SK-N-SH (cell line): Measurements from ENCODE around the gene TFAP2B. TPM values are rescaled to one million over a fixed set of nuclear protein-coding genes. Genes with fewer than 3 reads are reported as not detected.

Experiments used
- CTCF ChIA-PET: fragments of 300-600, 350-600 bp; formaldehyde crosslinking; extraction: SDS; loops from one replicate; lab custom pipeline; 2021; lab: Yijun Ruan, JAX
- POLR2A ChIA-PET: fragments of 350-600 bp; sonication (Branson Sonifier 250); formaldehyde crosslinking; extraction: SDS; loops from one replicate; lab custom pipeline; 2020; ENCODE audit warnings: antibody characterized with exemption, inconsistent platforms; lab: Yijun Ruan, JAX
- DNase-seq: peaks from one replicate; pipeline ENCODE4 v3.0.0; 2012
- H2AFZ ChIP-seq: fragments of 200-600 bp; sonication (generic); 2 replicates; pipeline ENCODE4 v1.8.1; 2016; ENCODE audit warnings: antibody characterized with exemption, mild to moderate bottlenecking, low read depth
- H3F3A ChIP-seq: fragments of 200-600 bp; sonication (generic); replicated peaks from 2 replicates; pipeline ENCODE3; 2016; ENCODE audit warnings: antibody characterized with exemption, mild to moderate bottlenecking; ENCODE audit not compliant: insufficient read depth
- H3K27ac ChIP-seq, 2 experiments: fragments of 200-500 bp in 1 of 2; fragments of 200-600 bp in 1 of 2; sonication (Bioruptor generic) in 1 of 2; sonication (generic), shearing (Covaris generic) in 1 of 2; 2 replicates each; pipeline versions ENCODE4 v1.5.1 to v1.6.1; 2014 to 2016; ENCODE audit warnings: low read depth in 2 of 2, inconsistent platforms in 1 of 2, low read length in 1 of 2, mild to moderate bottlenecking in 1 of 2, mixed read lengths in 1 of 2
- H3K27me3 ChIP-seq: fragments of 200-600 bp; sonication (generic), shearing (Covaris generic); 2 replicates; pipeline ENCODE4 v1.6.1; 2016; ENCODE audit warnings: mixed run types; ENCODE audit not compliant: insufficient read depth
- H3K36me3 ChIP-seq, 2 experiments: fragments of 200-500 bp in 1 of 2; fragments of 200-600 bp in 1 of 2; sonication (Bioruptor generic) in 1 of 2; sonication (generic) in 1 of 2; replicated peaks in 1 of 2; 2 replicates each; pipeline versions ENCODE3 to v1.5.1; 2014 to 2016; ENCODE audit warnings: low read length in 1 of 2, mild to moderate bottlenecking in 1 of 2; ENCODE audit not compliant: insufficient read depth in 2 of 2, control insufficient read depth in 1 of 2
- H3K4me1 ChIP-seq, 2 experiments: fragments of 200-500 bp in 1 of 2; fragments of 200-600 bp in 1 of 2; sonication (Bioruptor generic) in 1 of 2; sonication (generic), shearing (Covaris generic) in 1 of 2; 2 replicates each; pipeline versions ENCODE4 v1.5.1 to v1.6.1; 2014 to 2016; ENCODE audit warnings: low read depth in 1 of 2, low read length in 1 of 2, mixed run types in 1 of 2; ENCODE audit not compliant: insufficient read depth in 2 of 2, control insufficient read depth in 1 of 2
- H3K4me2 ChIP-seq: fragments of 200-600 bp; sonication (generic), shearing (Covaris generic); 2 replicates; pipeline ENCODE4 v1.6.1; 2017; ENCODE audit warnings: mixed run types
- H3K4me3 ChIP-seq, 2 experiments: fragments of 200-500 bp in 1 of 2; fragments of 200-600 bp in 1 of 2; sonication (Bioruptor generic) in 1 of 2; sonication (generic), shearing (Covaris generic) in 1 of 2; 2 replicates each; pipeline versions ENCODE4 v1.5.1 to v1.8.1; 2014 to 2016; ENCODE audit warnings: low read depth in 2 of 2, inconsistent platforms in 1 of 2, low read length in 1 of 2, mild to moderate bottlenecking in 1 of 2, mixed read lengths in 1 of 2, moderate library complexity in 1 of 2
- H3K79me2 ChIP-seq: fragments of 200-600 bp; sonication (generic); 2 replicates; pipeline ENCODE4 v1.8.1; 2017; ENCODE audit warnings: mild to moderate bottlenecking; ENCODE audit not compliant: insufficient read depth
- H3K9ac ChIP-seq: fragments of 200-600 bp; sonication (generic); 2 replicates; pipeline ENCODE4 v1.6.1; 2017; ENCODE audit warnings: mixed run types
- H3K9me2 ChIP-seq: fragments of 200-600 bp; sonication (generic); 2 replicates; pipeline ENCODE4 v1.6.1; 2017; ENCODE audit warnings: mixed run types
- H3K9me3 ChIP-seq: fragments of 200-600 bp; sonication (generic); 2 replicates; pipeline ENCODE4 v1.6.1; 2017; ENCODE audit warnings: mixed run types, mild to moderate bottlenecking, moderate library complexity
- H4K20me1 ChIP-seq: fragments of 200-600 bp; sonication (generic); 2 replicates; pipeline ENCODE4 v1.6.1; 2017; ENCODE audit warnings: mild to moderate bottlenecking, mixed run types; ENCODE audit not compliant: insufficient read depth
- EZH2phosphoT487 ChIP-seq: fragments of 200-600 bp; sonication (generic); IDR thresholded peaks from 2 replicates; pipeline ENCODE4 v1.6.1; 2017; ENCODE audit warnings: low read depth, mixed run types, mild to moderate bottlenecking, antibody characterized with exemption, moderate library complexity, borderline replicate concordance
- GATA2 ChIP-seq: sonication (generic); formaldehyde crosslinking; IDR thresholded peaks from 2 replicates; pipeline ENCODE4 v1.5.0; 2020; ENCODE audit warnings: mild to moderate bottlenecking, missing genetic modification reagents
- MXI1 ChIP-seq: IDR thresholded peaks from 2 replicates; pipeline ENCODE4 v1.6.1; 2012; ENCODE audit warnings: mild to moderate bottlenecking, low read depth, low read length, improper control_type of control experiment
- RCOR1 ChIP-seq: fragments of 150-350 bp; IDR thresholded peaks from 2 replicates; pipeline ENCODE4 v1.6.1; 2017; ENCODE audit warnings: antibody characterized with exemption, low read length
- RFX5 ChIP-seq: IDR thresholded peaks from 2 replicates; pipeline ENCODE4 v1.6.1; 2012; ENCODE audit warnings: mild to moderate bottlenecking, improper control_type of control experiment, low read length
- RXRA ChIP-seq: IDR thresholded peaks from 2 replicates; pipeline ENCODE4 v1.4.0; 2012; ENCODE audit warnings: low read depth, mild to moderate bottlenecking, borderline replicate concordance
- WGBS: methylation state at CpG from one replicate; pipeline ENCODE4 v1.1.6; 2017; ENCODE audit warnings: low lambda C conversion rate; 5-methylcytosine and 5-hydroxymethylcytosine counted together
- polyA plus RNA-seq, 3 experiments: library from polyadenylated mRNA; depleted of rRNA; stranded (reverse); fragments of >200 nt; gene quantifications; 2 replicates each; pipeline ENCODE4 v1.2.3, GENCODE V29; 2012
- TF ChIP-seq, protein P1 (sequence below): IDR thresholded peaks from 2 replicates; pipeline ENCODE4 v1.4.0; 2012; ENCODE audit warnings: low read depth, borderline replicate concordance

TFAP2B gene
- polyA plus RNA-seq, 1 of the 3 experiments (the other 2 are of a cell fraction), result 1.1 TPM

DNA sequence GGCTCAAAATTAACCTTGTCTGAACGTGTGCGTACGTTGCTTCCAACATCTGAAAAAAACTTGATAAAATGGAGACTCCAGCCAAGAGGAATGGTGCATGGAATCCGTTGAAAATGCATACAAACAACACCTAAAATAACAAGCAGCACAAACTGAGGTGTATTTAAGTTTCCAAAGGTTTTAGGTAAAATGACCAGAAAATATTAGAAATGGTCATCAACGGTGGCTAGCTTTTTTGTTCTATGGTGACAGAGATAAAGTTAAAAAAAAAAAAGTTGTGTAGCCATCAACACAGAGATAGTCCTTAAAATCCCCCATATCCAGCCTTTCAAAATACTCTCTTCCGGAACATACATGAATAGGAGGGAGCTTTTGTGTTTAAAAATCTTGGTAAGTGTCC lies 651 bp upstream of the TFAP2B start (continued):
- TF ChIP-seq, protein P1, sequence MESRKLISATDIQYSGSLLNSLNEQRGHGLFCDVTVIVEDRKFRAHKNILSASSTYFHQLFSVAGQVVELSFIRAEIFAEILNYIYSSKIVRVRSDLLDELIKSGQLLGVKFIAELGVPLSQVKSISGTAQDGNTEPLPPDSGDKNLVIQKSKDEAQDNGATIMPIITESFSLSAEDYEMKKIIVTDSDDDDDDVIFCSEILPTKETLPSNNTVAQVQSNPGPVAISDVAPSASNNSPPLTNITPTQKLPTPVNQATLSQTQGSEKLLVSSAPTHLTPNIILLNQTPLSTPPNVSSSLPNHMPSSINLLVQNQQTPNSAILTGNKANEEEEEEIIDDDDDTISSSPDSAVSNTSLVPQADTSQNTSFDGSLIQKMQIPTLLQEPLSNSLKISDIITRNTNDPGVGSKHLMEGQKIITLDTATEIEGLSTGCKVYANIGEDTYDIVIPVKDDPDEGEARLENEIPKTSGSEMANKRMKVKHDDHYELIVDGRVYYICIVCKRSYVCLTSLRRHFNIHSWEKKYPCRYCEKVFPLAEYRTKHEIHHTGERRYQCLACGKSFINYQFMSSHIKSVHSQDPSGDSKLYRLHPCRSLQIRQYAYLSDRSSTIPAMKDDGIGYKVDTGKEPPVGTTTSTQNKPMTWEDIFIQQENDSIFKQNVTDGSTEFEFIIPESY, result no peak
- no peak for TF ChIP-seq GATA2

- Histone ChIP-seq H3F3A (no peaks in the 10 kb centered on the region), H4K20me1 (no peaks in the 10 kb centered on the region; the same call in 1 of the 2 replicates), H3K79me2 (no peaks in the 10 kb centered on the region), H3K9ac (no peak overlapping the region), H3K9me2 (no peaks in the 10 kb centered on the region), H3K27ac (peak overlapping the region in 1 of 2 experiments; percentile 99; a peak in 2 of 4 replicates), H3K4me1 (peaks cover 0 to 3% of the 10 kb centered on the region in 2 experiments; a peak in 1 of 4 replicates), H2AFZ (peak overlapping the region; percentile 56), H3K4me3 (peak overlapping the region; percentile 47 to 52), H3K4me2 (peak overlapping the region; percentile 65; the same call in 1 of the 2 replicates), H3K27me3 (peaks cover 70% of the 10 kb centered on the region), H3K9me3 (no peaks in the 10 kb centered on the region), H3K36me3 (peaks cover 0 to 4% of the 10 kb centered on the region in 2 experiments)
- ChIA-PET POLR2A (interaction anchor here (0.6 to 6.6 kb wide), 12 partner anchors 12 to 1225 kb away, joined by 3 to 57 read pairs (median 6); no protein-coding TSS in a partner anchor), CTCF (interaction anchor here (0.9 to 1.3 kb wide), 7 partner anchors 531 to 1202 kb away, joined by 3 to 5 read pairs (median 3); no protein-coding TSS in a partner anchor)
- no peak for DNase-seq
- TF ChIP-seq RCOR1, result no peak
- TF ChIP-seq EZH2phosphoT487, result peak; percentile 85; the same call in 1 of the 2 replicates
- no peak for TF ChIP-seq RFX5
- WGBS, result 2% methylated on average over 16 of the region's 45 CpGs
Measured at GRCh38 chr6:50819466-50819903, 814 bp downstream of the TFAP2B start.

DNA sequence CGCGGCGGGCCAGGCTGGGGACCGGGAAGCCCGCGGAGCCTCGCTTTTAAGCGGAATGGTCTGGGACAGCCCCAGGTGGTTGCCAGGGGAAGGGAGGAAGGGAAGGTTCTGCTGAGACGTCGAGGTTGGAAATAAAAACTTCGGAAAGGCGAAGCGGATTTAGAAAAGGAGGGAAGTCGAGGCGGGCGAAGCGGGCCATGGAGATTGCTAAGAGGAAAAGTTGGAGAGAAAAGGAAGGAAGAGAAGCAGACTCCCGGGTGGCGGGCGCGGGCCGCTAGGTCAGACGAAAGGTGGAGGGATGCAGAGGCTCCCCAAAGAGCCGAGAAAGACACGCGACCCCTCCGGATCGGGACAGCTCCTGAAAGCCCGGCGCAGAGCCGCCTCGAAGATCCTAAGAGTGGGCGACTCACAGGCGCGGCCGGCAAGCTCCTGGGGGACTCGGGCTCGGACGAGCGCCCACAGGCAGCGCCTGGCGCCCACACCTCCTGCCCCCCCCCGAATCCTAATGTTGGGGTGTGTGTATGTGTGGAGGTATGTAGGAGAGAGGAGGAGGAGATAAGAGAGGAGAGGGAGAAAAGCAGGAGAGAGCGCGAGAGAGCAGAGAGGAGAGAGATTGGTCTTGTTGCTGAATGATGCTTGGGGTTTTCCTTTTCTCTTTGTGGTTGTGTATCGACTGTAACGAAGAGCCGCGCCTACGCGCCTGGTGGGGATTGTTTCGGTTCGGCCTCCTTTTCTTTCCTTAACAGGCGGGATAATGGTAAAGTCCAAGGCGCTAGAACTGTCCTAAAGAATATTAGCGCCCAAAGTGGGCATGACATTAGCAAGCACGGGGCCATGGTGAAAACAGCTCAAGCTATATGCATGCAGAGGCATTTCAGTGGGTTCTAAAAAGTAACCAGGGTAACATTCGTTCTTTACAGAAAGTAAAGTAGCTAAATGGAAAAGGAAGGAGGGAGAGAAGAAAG lies 1.5 kb downstream of the TFAP2B start:
- peak overlapping the region; percentile 47 to 52; a peak in 3 of 4 replicates for H3K4me3 ChIP-seq
- DNase-seq, result no peak
- H3K4me1 ChIP-seq, result peaks cover 0 to 1% of the 10 kb centered on the region in 2 experiments; a peak in 1 of 4 replicates
- TF ChIP-seq MXI1 (0 out of 2 replicates have a peak, but pooled peaks have one; percentile 20), RXRA (no peak), EZH2phosphoT487 (0 out of 2 replicates have a peak, but pooled peaks have one; percentile 20)
- peaks cover 75% of the 10 kb centered on the region for H3K27me3 ChIP-seq
- ChIA-PET CTCF (interaction anchor here (0.8 to 1.3 kb wide), 7 partner anchors 530 to 1202 kb away, joined by 3 to 4 read pairs (median 3); no protein-coding TSS in a partner anchor), POLR2A (interaction anchor here (0.6 to 6.6 kb wide), 10 partner anchors 11 to 1224 kb away, joined by 3 to 57 read pairs (median 4); no protein-coding TSS in a partner anchor)
- no peaks in the 10 kb centered on the region; the same call in 1 of the 2 replicates for H4K20me1 ChIP-seq
- H3K9ac ChIP-seq, result peak overlapping the region; percentile 7; the same call in 1 of the 2 replicates
- H3K9me3 ChIP-seq, result no peaks in the 10 kb centered on the region
- H3F3A ChIP-seq, result no peaks in the 10 kb centered on the region
- peaks cover 0 to 4% of the 10 kb centered on the region in 2 experiments for H3K36me3 ChIP-seq
- no peaks in the 10 kb centered on the region for H3K9me2 ChIP-seq
- H3K27ac ChIP-seq, result peak overlapping the region in 1 of 2 experiments; percentile 99; a peak in 2 of 4 replicates
- peak overlapping the region; percentile 65 for H3K4me2 ChIP-seq
- WGBS, result 3% methylated on average over 51 of the region's 58 CpGs
- H3K79me2 ChIP-seq, result no peaks in the 10 kb centered on the region
- H2AFZ ChIP-seq, result peak overlapping the region; percentile 56; the same call in 1 of the 2 replicates
